Keratinocyte (primary cell): ENCODE data around the gene ACKR3.

Experiments
- CTCF ChIP-seq, 3 experiments: IDR thresholded peaks in 1 of 3; conservative IDR thresholded peaks in 1 of 3; optimal IDR thresholded peaks in 1 of 3; 2 replicates in 2 of 3; 3 replicates in 1 of 3; pipeline versions ENCODE3 to v1.5.1; 2011; ENCODE audit warnings: low read length in 3 of 3, mild to moderate bottlenecking in 3 of 3, moderate library complexity in 2 of 3, control low read depth in 1 of 3, inconsistent platforms in 1 of 3; ENCODE audit not compliant: insufficient read depth in 2 of 3; ENCODE audit errors: extremely low read depth in 1 of 3
- EZH2 ChIP-seq: IDR thresholded peaks from one replicate; pipeline ENCODE4 v1.6.1; 2012; ENCODE audit warnings: inconsistent platforms, mild to moderate bottlenecking, low read length, moderate library complexity

GRCh38 chr2:236627193-236627592, 57.6 kb downstream of the ACKR3 start:
- TF ChIP-seq CTCF (optimal IDR thresholded peaks at IDR 0.05 in 1 of 3, IDR thresholded peaks at IDR 0.05 in 1 of 3, conservative IDR thresholded peaks at IDR 0.05 in 1 of 3; ENCODE audit: extremely low read depth in 1 of 3, insufficient read depth in 2 of 3, low read length in 3 of 3) (no peak), EZH2 (no peak)
